Panc1 (cell line): Measurements from ENCODE around the gene GPM6B. TPM values are rescaled to one million over a fixed set of nuclear protein-coding genes. Genes with fewer than 3 reads are reported as not detected.

Experiments
- ATAC-seq: fragments of 200-7000 bp; cut with Tn5 transposase; 2 replicates; pipeline ENCODE4 v1.9.1; 2020; ENCODE audit warnings: mild to moderate bottlenecking, moderate library complexity
- BruUV-seq: library from RNA; stranded (reverse); fragments of 400-500 nt; replicated peaks from 2 replicates; lab custom pipeline; 2021; lab: Mats Ljungman, UMichigan
- CTCF ChIA-PET: fragments of 300-600 bp; sonication (Branson Sonifier 250); formaldehyde crosslinking; loops from one replicate; lab custom pipeline; 2022; ENCODE audit warnings: antibody characterized with exemption; lab: Charles Lee
- POLR2A ChIA-PET: fragments of 300-600 bp; sonication (Branson Sonifier 250); formaldehyde crosslinking; loops from one replicate; lab custom pipeline; 2022; ENCODE audit warnings: antibody characterized with exemption; lab: Charles Lee
- DNase-seq: peaks from one replicate; pipeline ENCODE4 v3.0.0-alpha.2; 2010; ENCODE audit warnings: low read depth, low spot score
- H3K27ac ChIP-seq: 2 replicates; pipeline ENCODE4 v1.5.1; 2011; ENCODE audit warnings: mild to moderate bottlenecking, low read length, inconsistent platforms
- H3K27me3 ChIP-seq: fragments of 200-500 bp; sonication (Bioruptor generic); 2 replicates; pipeline ENCODE4 v1.6.0; 2014; ENCODE audit warnings: low read length, inconsistent platforms; ENCODE audit not compliant: control insufficient read depth, insufficient read depth
- H3K36me3 ChIP-seq: fragments of 200-500 bp; sonication (Bioruptor generic); 2 replicates; pipeline ENCODE4 v1.5.1; 2014; ENCODE audit warnings: inconsistent platforms, mild to moderate bottlenecking, low read length, moderate library complexity; ENCODE audit not compliant: control insufficient read depth, insufficient read depth
- H3K4me1 ChIP-seq: 2 replicates; pipeline ENCODE4 v1.5.1; 2011; ENCODE audit warnings: inconsistent platforms, mild to moderate bottlenecking, low read length, moderate library complexity; ENCODE audit not compliant: control insufficient read depth, insufficient read depth
- H3K4me3 ChIP-seq, 2 experiments: 2 replicates each; pipeline ENCODE4 v1.5.1; 2011 to 2012; ENCODE audit warnings: low read depth in 2 of 2, low read length in 2 of 2, mild to moderate bottlenecking in 2 of 2, inconsistent platforms in 1 of 2, moderate library complexity in 1 of 2
- H3K9me3 ChIP-seq: fragments of 200-500 bp; sonication (Bioruptor generic); 2 replicates; pipeline ENCODE4 v1.5.1; 2014; ENCODE audit warnings: low read depth, mild to moderate bottlenecking, inconsistent platforms, low read length, moderate library complexity; ENCODE audit not compliant: control insufficient read depth, insufficient read depth
- POLR2AphosphoS5 ChIP-seq: IDR thresholded peaks from 2 replicates; pipeline ENCODE4 v1.6.1; 2012; ENCODE audit warnings: mild to moderate bottlenecking, low read depth, low read length, moderate library complexity
- SIN3A ChIP-seq: IDR thresholded peaks from 2 replicates; pipeline ENCODE4 v1.6.1; 2012; ENCODE audit warnings: low read depth, mild to moderate bottlenecking, low read length, moderate library complexity, borderline replicate concordance; ENCODE audit not compliant: insufficient read depth
- TCF7L2 ChIP-seq: IDR thresholded peaks from 2 replicates; pipeline ENCODE4 v1.6.1; 2011; ENCODE audit warnings: mild to moderate bottlenecking, low read depth, low read length, inconsistent platforms
- in situ Hi-C: cut with HindIII; loops from 2 replicates; pipeline ENCODE4 v1.10.0; 2016; ENCODE audit warnings: low sequenced_read_pairs, low pct_unique_long_range_greater_than_20kb
- intact Hi-C: fragments of 100-400 bp; cut with micrococcal nuclease; formaldehyde crosslinking; loops from one replicate; pipeline ENCODE4 v1.10.0; 2022; ENCODE audit not compliant: unreplicated experiment
- total RNA-seq: library from RNA; stranded (reverse); gene quantifications from one replicate; pipeline ENCODE4 v1.2.1, GENCODE V29; 2021; ENCODE audit not compliant: unreplicated experiment
- TF ChIP-seq, protein P1 (sequence below), 2 experiments: IDR thresholded peaks; 2 replicates each; pipeline ENCODE4 v1.6.1; 2011 to 2012; ENCODE audit warnings: low read depth in 2 of 2, control low read depth in 1 of 2, low read length in 1 of 2, mild to moderate bottlenecking in 1 of 2, moderate library complexity in 1 of 2; ENCODE audit not compliant: insufficient read depth in 1 of 2
- TF ChIP-seq, protein P2 (sequence below): fragments of 450-650 bp; IDR thresholded peaks from 2 replicates; pipeline ENCODE4 v1.5.1; 2017; ENCODE audit warnings: mild to moderate bottlenecking

Gene GPM6B
- total RNA-seq, 1 experiment from 2014 or later = not detected

GRCh38 chrX:13808293-13808692, 8.6 kb downstream of the GPM6B start:
- ChIA-PET CTCF (no interaction called here), POLR2A (no interaction called here)
- no TSS peak for BruUV-seq
- H3K27me3 ChIP-seq = no peaks in the 10 kb centered on the region
- H3K4me1 ChIP-seq = no peaks in the 10 kb centered on the region
- H3K4me3 ChIP-seq = no peak overlapping the region
- H3K36me3 ChIP-seq = no peaks in the 10 kb centered on the region
- intact Hi-C loops (no loop called here), in situ Hi-C loops (no loop called here)
- H3K9me3 ChIP-seq = no peaks in the 10 kb centered on the region
- H3K27ac ChIP-seq = no peak overlapping the region
- ATAC-seq (no peak), DNase-seq (no peak)
- TF ChIP-seq POLR2AphosphoS5 (no peak), TCF7L2 (no peak), SIN3A (no peak)
- TF ChIP-seq, protein P1, sequence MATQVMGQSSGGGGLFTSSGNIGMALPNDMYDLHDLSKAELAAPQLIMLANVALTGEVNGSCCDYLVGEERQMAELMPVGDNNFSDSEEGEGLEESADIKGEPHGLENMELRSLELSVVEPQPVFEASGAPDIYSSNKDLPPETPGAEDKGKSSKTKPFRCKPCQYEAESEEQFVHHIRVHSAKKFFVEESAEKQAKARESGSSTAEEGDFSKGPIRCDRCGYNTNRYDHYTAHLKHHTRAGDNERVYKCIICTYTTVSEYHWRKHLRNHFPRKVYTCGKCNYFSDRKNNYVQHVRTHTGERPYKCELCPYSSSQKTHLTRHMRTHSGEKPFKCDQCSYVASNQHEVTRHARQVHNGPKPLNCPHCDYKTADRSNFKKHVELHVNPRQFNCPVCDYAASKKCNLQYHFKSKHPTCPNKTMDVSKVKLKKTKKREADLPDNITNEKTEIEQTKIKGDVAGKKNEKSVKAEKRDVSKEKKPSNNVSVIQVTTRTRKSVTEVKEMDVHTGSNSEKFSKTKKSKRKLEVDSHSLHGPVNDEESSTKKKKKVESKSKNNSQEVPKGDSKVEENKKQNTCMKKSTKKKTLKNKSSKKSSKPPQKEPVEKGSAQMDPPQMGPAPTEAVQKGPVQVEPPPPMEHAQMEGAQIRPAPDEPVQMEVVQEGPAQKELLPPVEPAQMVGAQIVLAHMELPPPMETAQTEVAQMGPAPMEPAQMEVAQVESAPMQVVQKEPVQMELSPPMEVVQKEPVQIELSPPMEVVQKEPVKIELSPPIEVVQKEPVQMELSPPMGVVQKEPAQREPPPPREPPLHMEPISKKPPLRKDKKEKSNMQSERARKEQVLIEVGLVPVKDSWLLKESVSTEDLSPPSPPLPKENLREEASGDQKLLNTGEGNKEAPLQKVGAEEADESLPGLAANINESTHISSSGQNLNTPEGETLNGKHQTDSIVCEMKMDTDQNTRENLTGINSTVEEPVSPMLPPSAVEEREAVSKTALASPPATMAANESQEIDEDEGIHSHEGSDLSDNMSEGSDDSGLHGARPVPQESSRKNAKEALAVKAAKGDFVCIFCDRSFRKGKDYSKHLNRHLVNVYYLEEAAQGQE (IDR thresholded peaks at IDR 0.05; ENCODE audit: insufficient read depth in 1 of 2, low read depth in 2 of 2, low read length in 1 of 2) = no peak
- TF ChIP-seq, protein P2, sequence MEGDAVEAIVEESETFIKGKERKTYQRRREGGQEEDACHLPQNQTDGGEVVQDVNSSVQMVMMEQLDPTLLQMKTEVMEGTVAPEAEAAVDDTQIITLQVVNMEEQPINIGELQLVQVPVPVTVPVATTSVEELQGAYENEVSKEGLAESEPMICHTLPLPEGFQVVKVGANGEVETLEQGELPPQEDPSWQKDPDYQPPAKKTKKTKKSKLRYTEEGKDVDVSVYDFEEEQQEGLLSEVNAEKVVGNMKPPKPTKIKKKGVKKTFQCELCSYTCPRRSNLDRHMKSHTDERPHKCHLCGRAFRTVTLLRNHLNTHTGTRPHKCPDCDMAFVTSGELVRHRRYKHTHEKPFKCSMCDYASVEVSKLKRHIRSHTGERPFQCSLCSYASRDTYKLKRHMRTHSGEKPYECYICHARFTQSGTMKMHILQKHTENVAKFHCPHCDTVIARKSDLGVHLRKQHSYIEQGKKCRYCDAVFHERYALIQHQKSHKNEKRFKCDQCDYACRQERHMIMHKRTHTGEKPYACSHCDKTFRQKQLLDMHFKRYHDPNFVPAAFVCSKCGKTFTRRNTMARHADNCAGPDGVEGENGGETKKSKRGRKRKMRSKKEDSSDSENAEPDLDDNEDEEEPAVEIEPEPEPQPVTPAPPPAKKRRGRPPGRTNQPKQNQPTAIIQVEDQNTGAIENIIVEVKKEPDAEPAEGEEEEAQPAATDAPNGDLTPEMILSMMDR = no peak

- intact Hi-C loops (no loop called here), in situ Hi-C loops (no loop called here)
- ATAC-seq (no peak), DNase-seq (no peak)
- TF ChIP-seq, protein P2 = no peak
- TF ChIP-seq SIN3A (no peak), TCF7L2 (no peak), POLR2AphosphoS5 (no peak)
- TF ChIP-seq, protein P1 (IDR thresholded peaks at IDR 0.05; ENCODE audit: insufficient read depth in 1 of 2, low read depth in 2 of 2, low read length in 1 of 2) = no peak
- ChIA-PET POLR2A (no interaction called here), CTCF (no interaction called here)
- H3K4me1 ChIP-seq = no peaks in the 10 kb centered on the region
- H3K4me3 ChIP-seq = no peak overlapping the region
- H3K27ac ChIP-seq = no peak overlapping the region
- H3K36me3 ChIP-seq = no peaks in the 10 kb centered on the region
- H3K9me3 ChIP-seq = no peaks in the 10 kb centered on the region
- no TSS peak for BruUV-seq
- no peaks in the 10 kb centered on the region for H3K27me3 ChIP-seq
Measured at GRCh38 chrX:13805241-13805640, 11.7 kb downstream of the GPM6B start.
